Measurements from ENCODE around the gene SEC14L1.
"Not testable (repeated sequence)": the region's sequence is repeated elsewhere in the genome, so short reads cannot be mapped to it uniquely, and the experiment has no call there.

DNA sequence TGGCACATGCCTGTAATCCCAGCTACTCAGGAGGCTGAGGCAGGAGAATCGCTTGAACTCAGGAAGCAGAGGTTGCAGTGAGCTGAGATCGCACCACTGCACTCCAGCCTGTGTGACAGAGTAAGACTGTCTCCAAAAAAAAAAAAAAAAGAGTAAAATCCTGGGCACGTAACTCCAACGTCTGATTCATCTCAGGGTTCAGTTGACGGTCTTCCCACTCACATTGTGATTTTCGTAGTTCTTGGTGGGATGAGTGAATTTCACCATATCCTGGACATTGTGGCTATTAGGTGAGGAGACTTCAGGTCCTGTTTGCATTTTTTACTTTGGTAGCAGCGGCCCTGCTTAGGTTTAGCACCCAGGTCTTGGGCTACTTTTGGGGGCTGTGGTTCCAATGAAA is 111.5 kb downstream of the SEC14L1 start:
- not testable (repeated sequence) for TF ChIP-seq POLR2A, TAF1, POLR2AphosphoS5, POU2F2, SPI1 (IDR thresholded peaks at IDR 0.05; ENCODE audit: low read depth, low read length)
